Prostate gland (tissue), 2 donors: ENCODE data around the gene TRAF4. TPM values are rescaled to one million over a fixed set of nuclear protein-coding genes. Genes with fewer than 3 reads are reported as not detected.

Experiments used
- DNase-seq: peaks from one replicate; pipeline ENCODE4 v3.0.0-alpha.2; 2019; ENCODE audit warnings: low spot score
- H3K27ac ChIP-seq, 2 donors: fragments of 200-600 bp; sonication (generic); 2 replicates each; pipeline ENCODE4 v1.5.1; 2017 to 2019
- H3K27me3 ChIP-seq: fragments of 200-600 bp; sonication (generic); replicated peaks from 2 replicates; pipeline ENCODE4 v1.5.1; 2019; ENCODE audit not compliant: insufficient read depth
- H3K36me3 ChIP-seq, 2 donors: fragments of 200-600 bp; sonication (generic); 1 replicate in 1 of 2; 2 replicates in 1 of 2; pipeline versions ENCODE4 v1.5.1 to v1.8.1; 2017 to 2019
- H3K4me1 ChIP-seq: fragments of 200-600 bp; sonication (generic); replicated peaks from 2 replicates; pipeline ENCODE4 v1.5.1; 2019
- H3K4me3 ChIP-seq, 2 donors: fragments of 200-600 bp; sonication (generic); 2 replicates each; pipeline ENCODE4 v1.5.1; 2017 to 2019
- H3K9me3 ChIP-seq: fragments of 200-600 bp; sonication (generic); 2 replicates; pipeline ENCODE4 v1.5.1; 2017
- POLR2A ChIP-seq: fragments of 450-650 bp; IDR thresholded peaks from one replicate; pipeline ENCODE4 v1.6.1; 2016; ENCODE audit warnings: antibody characterized with exemption, mild to moderate bottlenecking
- POLR2AphosphoS5 ChIP-seq: sonication (generic); formaldehyde crosslinking; IDR thresholded peaks from one replicate; pipeline ENCODE4 v1.6.1; 2017; ENCODE audit warnings: antibody characterized with exemption
- WGBS: methylation state at CpG from one replicate; pipeline ENCODE4 v1.1.5; 2018; 5-methylcytosine and 5-hydroxymethylcytosine counted together
- intact Hi-C: fragments of 100-400 bp; cut with DNase I; formaldehyde crosslinking; loops from one replicate; pipeline ENCODE4 v1.14.2; 2022
- total RNA-seq, 2 donors: library from RNA; depleted of rRNA; stranded (reverse); fragments of >200 nt; gene quantifications; one replicate each; pipeline ENCODE4 v1.1.0, GENCODE V29; 2016
- TF ChIP-seq, protein P1 (sequence below), 4 experiments: fragments of 200-600 bp in 2 of 4; fragments of 450-650 bp in 2 of 4; sonication (generic) in 2 of 4; IDR thresholded peaks; 1 replicate in 3 of 4; 2 replicates in 1 of 4; pipeline ENCODE4 v1.5.1; 2016 to 2019; ENCODE audit warnings: antibody characterized with exemption in 4 of 4, mild to moderate bottlenecking in 2 of 4, moderate library complexity in 2 of 4

Gene TRAF4
- total RNA-seq, 2 donors from 2014 or later = 43.1 to 59.8 TPM

DNA sequence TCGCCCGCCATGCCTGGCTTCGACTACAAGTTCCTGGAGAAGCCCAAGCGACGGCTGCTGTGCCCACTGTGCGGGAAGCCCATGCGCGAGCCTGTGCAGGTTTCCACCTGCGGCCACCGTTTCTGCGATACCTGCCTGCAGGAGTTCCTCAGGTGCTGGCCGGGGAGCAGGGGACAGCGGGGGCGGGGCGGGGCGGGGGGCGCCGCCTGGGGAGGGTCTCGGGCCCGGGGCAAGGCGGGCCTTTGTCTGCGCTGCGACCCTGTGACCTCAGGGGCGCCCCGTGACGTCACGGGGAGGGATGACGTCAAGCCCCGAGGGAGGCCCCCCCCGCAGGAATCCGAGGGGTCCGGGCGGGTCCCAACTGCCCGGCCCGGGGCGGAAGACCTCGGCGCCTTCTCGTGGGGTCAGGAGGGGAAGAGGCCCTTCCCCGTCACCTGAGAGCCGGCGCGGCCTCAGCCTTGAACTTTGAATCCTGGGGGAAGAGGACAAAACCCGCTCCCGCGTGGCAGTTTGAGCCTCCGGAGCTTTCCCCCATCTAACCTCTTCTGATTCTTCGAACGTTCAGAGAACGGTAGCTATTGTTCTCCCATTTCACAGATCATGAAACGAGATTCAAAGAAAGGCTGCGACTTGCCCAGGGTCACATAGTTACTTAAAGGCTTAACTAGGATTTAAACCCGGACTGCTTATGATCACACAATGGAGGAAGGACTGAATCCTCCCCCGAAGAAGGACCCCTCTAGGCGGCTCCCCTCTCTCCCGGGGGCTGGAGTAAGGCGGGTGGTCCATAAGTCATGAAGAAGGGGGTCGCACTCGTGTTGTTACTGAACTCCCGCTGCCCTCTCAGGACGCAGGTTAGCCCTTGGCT, 527 bp downstream of the TRAF4 start:
- intact Hi-C loops = loop anchor here (10.0 kb wide), 1 partner anchor 60 kb away; no protein-coding TSS in a partner anchor
- peak overlapping the region; percentile 99 for H3K27ac ChIP-seq
- TF ChIP-seq, protein P1, sequence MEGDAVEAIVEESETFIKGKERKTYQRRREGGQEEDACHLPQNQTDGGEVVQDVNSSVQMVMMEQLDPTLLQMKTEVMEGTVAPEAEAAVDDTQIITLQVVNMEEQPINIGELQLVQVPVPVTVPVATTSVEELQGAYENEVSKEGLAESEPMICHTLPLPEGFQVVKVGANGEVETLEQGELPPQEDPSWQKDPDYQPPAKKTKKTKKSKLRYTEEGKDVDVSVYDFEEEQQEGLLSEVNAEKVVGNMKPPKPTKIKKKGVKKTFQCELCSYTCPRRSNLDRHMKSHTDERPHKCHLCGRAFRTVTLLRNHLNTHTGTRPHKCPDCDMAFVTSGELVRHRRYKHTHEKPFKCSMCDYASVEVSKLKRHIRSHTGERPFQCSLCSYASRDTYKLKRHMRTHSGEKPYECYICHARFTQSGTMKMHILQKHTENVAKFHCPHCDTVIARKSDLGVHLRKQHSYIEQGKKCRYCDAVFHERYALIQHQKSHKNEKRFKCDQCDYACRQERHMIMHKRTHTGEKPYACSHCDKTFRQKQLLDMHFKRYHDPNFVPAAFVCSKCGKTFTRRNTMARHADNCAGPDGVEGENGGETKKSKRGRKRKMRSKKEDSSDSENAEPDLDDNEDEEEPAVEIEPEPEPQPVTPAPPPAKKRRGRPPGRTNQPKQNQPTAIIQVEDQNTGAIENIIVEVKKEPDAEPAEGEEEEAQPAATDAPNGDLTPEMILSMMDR (IDR thresholded peaks at IDR 0.05) = no peak
- peak; percentile 27 for TF ChIP-seq POLR2A
- H3K4me3 ChIP-seq = peak overlapping the region; percentile 93 to 99
- H3K9me3 ChIP-seq = no peaks in the 10 kb centered on the region
- peaks cover 31% of the 10 kb centered on the region for H3K4me1 ChIP-seq
- WGBS = under 1% methylated on average over 51 of the region's 61 CpGs
- no peak for DNase-seq
- H3K27me3 ChIP-seq = no peaks in the 10 kb centered on the region
- peaks cover 3 to 5% of the 10 kb centered on the region in 2 donors for H3K36me3 ChIP-seq

DNA sequence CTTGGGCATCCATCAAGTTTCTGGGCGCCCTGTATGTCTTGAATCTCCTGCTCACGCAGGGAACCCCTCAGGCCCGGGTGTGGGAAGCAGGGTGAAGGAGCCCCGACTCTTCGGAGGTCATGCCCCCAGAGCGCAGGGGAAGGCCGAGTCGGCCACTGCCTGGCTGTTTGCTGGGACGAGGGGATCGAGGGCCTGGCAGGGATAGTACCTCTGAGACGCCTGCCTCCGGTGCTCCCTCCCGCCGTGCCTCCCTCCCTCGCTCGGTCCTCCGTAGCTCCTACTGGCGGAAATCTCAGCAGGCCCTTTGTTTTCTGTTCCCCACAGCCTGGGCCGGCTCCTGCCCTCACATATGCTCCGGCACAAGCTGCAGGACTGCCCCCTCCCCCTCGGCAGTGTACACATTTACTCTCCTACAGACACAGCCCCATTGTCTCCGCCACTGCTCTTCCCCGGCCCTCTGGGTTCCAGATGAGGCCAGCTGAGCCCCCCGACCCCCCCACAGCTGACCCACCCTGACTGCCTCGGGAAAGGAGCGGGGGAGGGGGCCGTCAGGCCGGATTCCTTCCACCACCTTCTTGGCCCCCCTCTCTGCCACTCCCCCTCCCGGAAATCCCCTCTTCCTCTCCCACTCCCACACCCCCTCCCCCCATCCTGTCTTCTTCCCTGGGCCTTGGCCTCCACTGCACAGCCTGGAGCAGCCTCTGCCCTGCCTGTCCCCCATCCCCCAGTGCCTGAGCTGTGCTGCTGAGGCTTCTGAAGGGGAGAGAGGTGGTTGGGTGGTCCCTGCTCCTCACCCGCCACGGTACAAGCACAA, 1.4 kb downstream of the TRAF4 start:
- intact Hi-C loops = loop anchor here (10.0 kb wide), 1 partner anchor 60 kb away; no protein-coding TSS in a partner anchor
- no peaks in the 10 kb centered on the region for H3K9me3 ChIP-seq
- peak overlapping the region; percentile 93 to 99 for H3K4me3 ChIP-seq
- TF ChIP-seq, protein P1 (IDR thresholded peaks at IDR 0.05) = no peak
- TF ChIP-seq POLR2A (no peak), POLR2AphosphoS5 (peak; percentile 37)
- peak overlapping the region; percentile 99 for H3K27ac ChIP-seq
- no peaks in the 10 kb centered on the region for H3K27me3 ChIP-seq
- peak; percentile 78 for DNase-seq
- peaks cover 5% of the 10 kb centered on the region in 2 donors for H3K36me3 ChIP-seq
- WGBS = 3% methylated on average over 31 of the region's 31 CpGs
- H3K4me1 ChIP-seq = peaks cover 31% of the 10 kb centered on the region

DNA sequence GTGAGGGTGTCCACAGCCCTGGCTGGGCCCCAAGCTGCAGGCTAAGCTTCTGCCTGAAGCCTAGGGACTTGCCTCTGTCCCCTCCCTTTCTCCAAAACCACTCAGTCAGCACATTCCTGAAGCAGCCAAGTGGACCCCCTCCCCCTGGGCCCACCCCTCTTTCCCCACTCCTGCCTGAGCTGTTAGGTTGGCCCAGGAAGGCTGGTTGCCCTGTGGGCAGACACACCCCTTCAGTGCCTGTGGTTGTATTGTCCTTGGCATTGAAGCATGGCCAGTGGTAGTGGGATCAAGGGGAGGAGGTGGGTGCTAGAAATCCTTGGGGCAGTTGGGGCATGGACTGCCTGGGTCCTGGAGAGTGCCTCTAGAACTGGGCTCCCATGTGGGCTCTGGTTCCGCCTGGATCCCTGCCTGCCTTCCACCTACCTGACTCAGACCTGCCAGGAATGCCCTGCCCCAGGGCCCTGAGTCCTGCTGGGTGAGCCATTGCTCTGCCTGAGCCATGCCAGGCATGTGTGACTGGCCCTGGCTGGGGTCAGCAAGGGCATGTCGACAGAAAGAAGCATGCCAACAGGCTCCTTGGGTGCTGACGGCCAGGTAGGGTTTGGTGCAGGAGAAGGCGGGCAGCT, 2.1 kb downstream of the TRAF4 start:
- Histone ChIP-seq H3K36me3 (peaks cover 5% of the 10 kb centered on the region in 2 donors), H3K4me3 (peak overlapping the region; percentile 93 to 99), H3K27me3 (no peaks in the 10 kb centered on the region), H3K27ac (peak overlapping the region; percentile 99), H3K4me1 (peaks cover 31% of the 10 kb centered on the region), H3K9me3 (no peaks in the 10 kb centered on the region)
- intact Hi-C loops = loop anchor here (10.0 kb wide), 1 partner anchor 61 kb away; no protein-coding TSS in a partner anchor
- no peak for DNase-seq
- 52% methylated on average over 4 of the region's 4 CpGs for WGBS
- no peak for TF ChIP-seq POLR2AphosphoS5
- peak; percentile 38 for TF ChIP-seq POLR2A
- TF ChIP-seq, protein P1 (IDR thresholded peaks at IDR 0.05) = no peak

DNA sequence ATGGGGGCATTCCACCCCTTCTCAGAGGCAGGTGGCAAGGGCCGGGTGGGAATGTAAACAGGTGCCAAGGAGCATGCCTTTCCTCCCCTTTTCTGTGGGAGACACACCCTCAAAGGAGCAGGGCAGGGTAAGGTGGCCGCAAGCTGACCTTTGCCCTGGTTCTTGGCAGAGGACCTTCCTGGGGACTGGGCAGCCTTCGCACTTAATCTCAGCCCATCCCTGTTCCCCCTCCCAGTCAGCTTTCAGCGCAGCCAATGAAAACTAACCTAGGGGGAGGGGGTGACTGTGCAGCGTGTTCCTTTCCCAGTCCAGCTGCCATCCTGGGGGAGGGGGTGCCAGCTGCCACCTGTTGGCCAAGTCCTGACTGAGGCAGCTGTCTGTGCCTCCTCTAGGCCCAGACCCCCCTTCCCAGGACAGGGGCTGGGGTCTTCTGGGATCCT, 2.8 kb downstream of the TRAF4 start:
- no peaks in the 10 kb centered on the region for H3K9me3 ChIP-seq
- peaks cover 31% of the 10 kb centered on the region for H3K4me1 ChIP-seq
- TF ChIP-seq, protein P1 (IDR thresholded peaks at IDR 0.05) = no peak
- TF ChIP-seq POLR2A (no peak), POLR2AphosphoS5 (no peak)
- H3K27me3 ChIP-seq = no peaks in the 10 kb centered on the region
- peaks cover 5% of the 10 kb centered on the region in 2 donors for H3K36me3 ChIP-seq
- H3K4me3 ChIP-seq = peak overlapping the region in 1 of 2 donors; percentile 99
- WGBS = 24% methylated on average over 5 of the region's 5 CpGs
- no peak for DNase-seq
- peak overlapping the region; percentile 99 for H3K27ac ChIP-seq
- intact Hi-C loops = loop anchor here (10.0 kb wide), 1 partner anchor 62 kb away; no protein-coding TSS in a partner anchor
